Left kidney (tissue), 2 donors: ENCODE data around the gene HASPIN. TPM values are rescaled to one million over a fixed set of nuclear protein-coding genes. Genes with fewer than 3 reads are reported as not detected.
A peak's percentile ranks its signal among the peaks of the same experiment; 100 is the strongest.

Experiments used
- DNase-seq: peaks from one replicate; pipeline ENCODE4 v3.0.0-alpha.2; 2013
- polyA plus RNA-seq: library from polyadenylated mRNA; unstranded; fragments of 120-200 nt; gene quantifications from one replicate; pipeline ENCODE4 v1.2.1, GENCODE V29; 2013; ENCODE audit not compliant: insufficient read length

Gene HASPIN
- polyA plus RNA-seq, 1 donor: 4.4 TPM

GRCh38 chr17:3735515-3735914 is 11.8 kb downstream of the HASPIN start:
- no peak for DNase-seq

GRCh38 chr17:3738562-3739295 is 15.0 kb downstream of the HASPIN start:
- no peak for DNase-seq

DNA sequence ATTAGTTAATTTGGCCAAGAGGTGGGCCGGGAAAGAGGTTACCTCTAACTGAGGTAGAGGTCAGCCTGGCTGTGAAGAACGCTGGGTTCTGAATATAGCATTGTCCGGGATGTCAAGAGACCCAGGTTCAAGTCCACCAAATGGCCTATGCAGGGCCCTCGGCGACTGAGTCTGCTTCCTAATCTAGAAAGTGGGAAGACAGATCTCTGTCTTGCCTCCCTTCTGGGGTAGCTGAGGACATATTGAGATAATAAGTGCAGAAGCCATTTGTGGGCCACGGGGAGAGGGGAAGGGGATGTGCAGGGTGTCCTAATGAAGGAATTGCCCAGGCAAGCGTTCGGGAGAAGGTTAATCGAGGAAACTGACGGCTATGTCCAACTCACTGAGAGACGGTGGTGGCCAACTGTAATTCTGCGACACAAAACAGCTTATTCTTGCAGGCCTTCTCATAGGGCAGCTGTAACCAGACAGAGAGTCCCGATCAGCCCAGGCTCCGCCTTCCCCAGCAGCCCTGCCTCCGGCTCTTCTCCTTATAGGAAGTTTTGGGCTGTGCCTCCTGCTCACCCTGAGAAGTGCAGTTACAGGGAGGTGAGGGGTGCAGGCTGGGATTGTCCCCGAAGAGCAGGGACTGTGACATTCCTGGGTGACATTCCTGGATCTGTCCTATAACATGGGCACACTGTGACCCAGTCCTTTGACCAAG is 15.9 kb downstream of the HASPIN start:
- no peak for DNase-seq

DNA sequence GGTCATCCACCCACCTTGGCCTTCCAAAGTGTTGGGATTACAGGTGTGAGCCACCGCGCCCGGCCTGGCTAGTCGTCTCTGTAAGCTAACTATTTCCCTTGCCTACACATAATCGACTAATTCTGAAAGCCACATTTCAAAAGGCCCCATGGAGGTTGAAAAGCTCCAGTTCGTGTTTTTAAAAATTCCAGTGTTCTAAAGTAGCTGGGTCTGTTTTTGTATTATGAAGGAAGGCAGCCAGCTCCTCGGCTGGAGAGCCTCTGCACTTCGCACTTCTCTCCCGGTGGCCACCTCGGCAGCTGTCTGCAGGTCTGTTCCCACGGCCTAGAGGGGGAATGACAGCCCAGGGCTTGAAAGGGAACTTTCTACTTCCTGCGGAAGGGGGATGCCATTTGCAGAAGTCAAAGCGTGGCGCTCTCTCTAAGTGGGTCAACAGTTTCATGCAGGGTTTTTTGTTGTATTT is 16.9 kb downstream of the HASPIN start:
- no peak for DNase-seq

GRCh38 chr17:3744014-3744413 is 20.3 kb downstream of the HASPIN start:
- no peak for DNase-seq

DNA sequence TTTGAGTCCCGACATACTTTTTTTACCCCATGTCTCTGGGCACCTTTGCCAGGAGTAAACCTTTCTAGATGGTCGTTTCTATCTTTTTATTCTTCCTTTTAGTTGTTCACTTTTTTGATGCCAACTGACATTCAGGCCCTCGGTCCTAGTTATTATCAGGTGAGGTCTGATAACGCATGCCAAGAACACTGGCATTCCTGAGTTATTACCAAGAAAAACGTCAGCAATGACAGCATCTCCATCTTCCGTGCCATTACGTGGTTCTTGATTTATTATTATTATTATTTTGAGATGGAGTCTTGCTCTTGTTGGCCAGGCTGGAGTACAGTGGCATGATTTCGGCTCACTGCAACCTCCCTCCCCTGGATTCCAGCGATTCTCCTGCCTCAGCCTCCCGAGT is 21.4 kb downstream of the HASPIN start:
- no peak for DNase-seq

DNA sequence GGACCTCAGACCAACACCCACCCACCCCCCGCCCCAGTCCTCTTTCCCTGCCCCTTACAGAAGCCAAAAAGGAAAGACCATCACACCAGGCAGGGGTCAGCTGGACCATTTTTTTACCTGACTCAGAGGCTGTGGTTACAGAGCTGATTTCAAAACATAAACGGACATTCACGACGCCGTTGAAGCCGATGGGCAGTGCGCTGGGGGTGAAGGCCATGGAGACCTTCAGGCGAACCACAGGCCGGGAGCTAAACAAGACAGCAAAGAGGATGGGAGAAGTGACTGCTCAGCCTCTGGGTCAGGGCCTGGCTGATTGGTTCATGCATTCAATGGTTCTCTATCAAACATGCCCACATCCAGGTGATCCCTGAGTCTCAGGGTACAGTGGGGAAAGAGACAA is 24.1 kb downstream of the HASPIN start:
- DNase-seq: no peak

DNA sequence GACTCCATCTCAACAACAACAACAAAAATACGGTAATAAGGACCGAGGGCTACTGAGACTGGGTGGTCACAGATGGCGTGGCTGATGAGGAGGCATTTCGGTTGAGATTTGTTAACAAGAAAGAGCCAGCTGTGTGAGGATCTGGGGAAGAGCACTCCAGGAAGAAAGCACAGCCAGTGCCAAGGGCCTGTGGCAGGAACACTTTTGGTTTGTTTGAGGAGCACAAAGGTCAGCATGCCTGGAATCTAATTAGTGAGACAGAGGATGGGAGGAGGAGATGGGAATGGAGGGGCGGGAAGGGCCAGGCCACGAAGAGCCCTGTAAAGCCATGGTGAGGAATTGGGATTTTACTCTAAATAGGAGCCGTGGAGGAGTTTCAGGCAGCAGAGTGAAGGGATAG is 24.9 kb downstream of the HASPIN start:
- no peak for DNase-seq

GRCh38 chr17:3750296-3750695 is 26.6 kb downstream of the HASPIN start:
- no peak for DNase-seq

- no peak for DNase-seq
Measured at GRCh38 chr17:3750926-3751325, 27.2 kb downstream of the HASPIN start.

DNA sequence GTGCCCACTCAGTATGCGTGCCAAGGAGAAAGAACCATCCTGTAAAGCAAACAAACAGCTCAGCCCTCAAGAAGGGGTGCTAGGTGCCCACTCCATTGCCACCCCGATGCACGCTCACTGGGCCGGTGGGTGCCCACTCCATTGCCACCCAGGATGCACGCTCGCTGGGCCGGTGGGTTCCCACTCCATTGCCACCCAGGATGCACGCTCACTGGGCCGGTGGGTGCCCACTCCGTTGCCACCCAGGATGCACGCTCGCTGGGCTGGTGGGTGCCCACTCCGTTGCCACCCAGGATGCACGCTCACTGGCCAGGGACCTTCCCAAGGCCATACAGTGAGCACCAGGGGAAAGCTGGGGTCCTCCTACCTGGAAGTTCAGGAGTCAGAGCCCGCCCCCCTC is 28.1 kb downstream of the HASPIN start:
- no peak for DNase-seq

- no peak for DNase-seq
Measured at GRCh38 chr17:3753624-3754023, 29.9 kb downstream of the HASPIN start.

GRCh38 chr17:3754066-3754457 is 30.4 kb downstream of the HASPIN start:
- no peak for DNase-seq

GRCh38 chr17:3754458-3755334 is 31.0 kb downstream of the HASPIN start:
- peak; percentile 67 for DNase-seq

DNA sequence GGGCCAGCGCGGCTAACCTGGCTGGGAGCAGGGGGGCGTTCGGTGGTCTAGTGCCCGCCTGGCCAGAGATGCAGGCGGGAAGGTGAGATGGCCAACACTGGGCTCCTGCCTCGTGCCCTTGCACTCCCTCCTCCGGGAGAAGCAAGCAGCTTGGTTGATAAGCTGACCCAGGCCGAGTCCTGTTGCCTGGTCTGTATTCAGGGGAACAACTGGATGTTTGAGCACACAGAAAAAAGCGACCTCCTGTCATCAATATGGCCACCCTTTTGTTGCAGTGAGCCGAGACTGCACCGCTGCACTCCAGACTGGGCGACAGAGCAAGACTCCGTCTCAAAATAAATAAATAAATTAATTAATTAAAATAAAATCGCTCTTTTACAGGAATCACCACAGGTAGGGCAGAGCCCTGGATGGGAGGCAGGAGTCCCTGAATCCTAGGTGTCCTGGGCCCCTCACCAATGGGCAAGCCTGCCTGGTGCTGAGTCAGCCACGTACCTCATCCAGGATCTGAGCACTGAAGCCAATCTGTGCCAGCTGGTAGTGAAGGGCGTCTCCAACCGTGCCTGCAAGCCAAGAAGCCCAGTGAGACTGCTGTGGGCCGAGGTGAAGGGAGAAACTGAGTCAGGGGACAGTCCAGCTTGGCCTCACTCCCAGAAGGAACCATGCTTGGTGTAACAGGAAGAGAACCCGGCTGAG is 31.8 kb downstream of the HASPIN start:
- no peak for DNase-seq

DNA sequence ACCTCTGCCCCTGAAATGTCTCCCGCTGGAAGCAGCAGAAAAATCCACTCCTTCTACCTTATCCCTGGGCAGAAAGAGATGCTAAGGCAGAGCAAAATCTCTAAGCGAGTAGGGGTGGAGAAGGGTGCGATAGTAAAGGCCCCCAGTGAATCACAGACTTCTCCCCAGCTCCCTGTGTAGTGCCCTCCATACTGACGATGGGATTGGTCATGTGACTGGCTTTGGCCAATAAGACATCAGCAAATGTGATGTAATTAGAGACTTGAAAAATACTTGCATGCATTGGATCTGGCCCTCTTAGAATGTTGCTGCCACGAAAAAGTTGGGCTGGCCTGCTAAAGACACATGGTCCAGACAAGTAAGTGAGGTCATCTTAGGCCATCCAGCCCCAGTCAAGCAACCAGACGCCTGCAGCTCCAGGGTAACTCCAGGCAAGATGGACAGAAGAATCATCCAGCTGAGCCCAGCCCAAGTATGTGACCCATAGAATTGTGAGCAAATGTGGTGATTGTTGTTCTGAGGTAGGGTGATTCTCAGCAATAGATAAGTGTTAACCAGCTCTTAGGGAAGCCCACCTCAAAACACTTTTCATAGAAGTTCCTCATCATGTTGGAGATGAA is 36.0 kb downstream of the HASPIN start:
- DNase-seq: no peak

DNA sequence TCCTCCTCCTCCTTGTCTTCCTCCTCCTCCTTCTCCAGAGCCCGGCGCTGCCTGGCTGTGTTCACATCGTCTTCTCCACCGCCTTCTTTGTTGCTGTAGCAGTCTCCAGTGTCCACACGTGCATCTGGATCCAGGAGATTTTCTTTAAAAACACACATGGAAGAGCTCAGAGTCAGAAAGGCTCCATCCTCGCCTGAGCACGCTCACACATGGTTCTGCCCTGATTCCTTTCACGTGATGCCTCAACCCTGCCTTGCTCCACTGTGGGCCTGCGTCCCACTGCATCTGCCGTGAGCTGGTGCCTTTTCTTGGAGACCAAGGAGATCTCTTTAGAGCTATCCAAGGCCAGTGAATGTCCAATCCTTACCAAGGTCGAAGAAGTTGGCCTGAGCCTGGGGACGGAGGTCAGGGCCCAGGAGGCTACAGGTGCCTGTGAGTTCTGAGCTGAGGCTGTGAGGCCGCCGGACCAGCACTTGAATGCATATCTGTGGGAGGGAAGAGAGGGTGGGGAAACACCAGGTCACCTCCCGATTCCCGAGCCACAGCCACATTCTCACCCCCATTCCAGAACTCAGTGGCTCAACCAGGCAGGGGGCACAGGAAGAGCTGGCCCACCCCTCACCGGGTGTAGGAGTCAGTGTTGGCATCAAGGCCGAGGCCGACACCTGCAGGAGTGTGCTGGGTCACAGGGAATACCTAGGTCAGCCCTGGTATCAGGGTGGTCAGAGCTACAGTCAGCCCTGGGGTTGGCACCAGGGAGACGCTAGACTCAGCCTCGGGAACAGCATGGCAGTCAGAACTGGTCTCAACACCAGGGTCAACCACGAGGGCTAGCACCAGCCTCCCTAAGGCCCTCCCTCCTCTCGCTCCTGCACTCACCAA is 37.6 kb downstream of the HASPIN start:
- DNase-seq: no peak

DNA sequence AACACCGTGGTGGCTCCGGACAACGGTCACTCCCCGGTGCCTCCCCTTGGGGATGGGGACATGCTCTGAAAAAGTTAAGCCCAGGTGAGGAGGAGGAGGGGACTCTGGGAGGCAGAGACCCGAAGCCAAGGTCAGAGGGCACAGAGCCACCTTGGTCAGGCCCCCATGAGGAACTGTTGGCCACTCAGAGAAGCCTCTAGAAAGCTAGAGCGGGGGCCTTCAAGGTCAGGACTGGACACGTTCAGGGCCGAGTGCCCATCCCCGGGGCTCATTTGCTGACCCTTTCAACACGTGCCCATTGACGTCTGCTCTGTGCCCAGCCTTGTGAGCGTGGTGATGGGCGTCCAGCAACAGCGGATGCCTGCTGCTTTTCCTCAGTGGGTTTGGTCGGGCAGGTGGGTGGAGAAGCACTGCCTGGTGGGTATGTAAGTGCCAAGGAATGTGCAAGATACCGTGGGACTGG is 38.2 kb downstream of the HASPIN start:
- no peak for DNase-seq

GRCh38 chr17:3762922-3763776 is 39.4 kb downstream of the HASPIN start:
- DNase-seq: no peak

DNA sequence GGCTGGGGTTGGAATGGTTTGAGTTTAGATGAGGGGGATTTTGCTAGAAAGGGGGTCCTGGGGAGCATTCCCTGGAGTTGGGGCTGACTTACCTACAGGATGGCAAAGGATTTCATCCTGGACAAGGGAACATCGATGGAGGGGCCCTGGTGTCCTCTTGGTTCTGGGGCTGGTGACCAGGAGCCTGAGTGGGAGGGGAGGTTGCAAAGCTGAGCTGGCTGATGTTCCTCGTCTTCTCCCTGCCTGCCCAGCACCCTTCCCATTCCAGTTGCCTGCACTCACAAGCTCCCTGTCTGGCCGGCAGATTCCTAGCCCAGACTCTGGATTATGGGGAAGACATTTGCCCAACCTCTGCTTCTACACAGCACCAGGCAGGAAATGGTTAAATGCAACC is 40.1 kb downstream of the HASPIN start:
- DNase-seq: no peak
